PC-9 (cell line): ENCODE data around the gene APOLD1.

Experiments
- CTCF ChIP-seq: fragments of 200-600 bp; sonication (generic); conservative IDR thresholded peaks from 2 replicates; pipeline ENCODE4 v1.6.1; 2017; ENCODE audit warnings: mixed run types, antibody characterized with exemption, mild to moderate bottlenecking, moderate library complexity
- EZH2 ChIP-seq: fragments of 200-600 bp; sonication (generic); IDR thresholded peaks from 2 replicates; pipeline ENCODE4 v1.8.0; 2017; ENCODE audit warnings: antibody characterized with exemption, low read depth

DNA sequence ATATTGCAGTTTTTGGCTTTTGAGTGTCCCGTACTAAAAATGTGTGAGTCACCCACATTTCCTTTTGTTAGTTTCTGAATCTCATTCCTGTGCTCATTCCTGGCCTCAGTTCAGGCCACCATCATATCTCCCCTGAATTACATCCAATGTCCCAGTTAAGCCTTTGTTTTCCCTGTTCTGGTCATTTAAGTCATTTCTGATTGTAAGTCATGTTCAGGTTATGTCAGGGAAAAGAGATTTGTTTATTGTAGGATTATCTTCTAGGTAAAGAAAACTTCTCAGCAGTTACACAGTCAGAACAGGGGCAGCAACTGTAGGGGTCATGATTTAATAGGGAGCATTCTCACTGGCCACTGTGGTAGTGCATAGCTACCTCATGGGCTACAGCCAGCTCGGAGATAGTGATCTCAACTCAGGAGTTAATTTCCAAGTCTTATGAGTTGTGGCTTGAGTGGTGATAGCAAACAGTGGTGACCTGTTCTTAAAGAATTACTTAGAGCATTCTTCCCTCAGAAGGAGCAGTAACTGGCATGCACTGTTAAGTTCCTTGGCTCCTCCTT lies 34.4 kb downstream of the APOLD1 start:
- TF ChIP-seq CTCF, result no peak
- TF ChIP-seq EZH2, result no peak
